GM21528 (cell line): Measurements from ENCODE around the gene ARHGEF19.

Source experiments
- ATAC-seq: cut with Tn5 transposase; IDR thresholded peaks from one replicate; pipeline ENCODE4 v1.9.1; 2021; ENCODE audit warnings: mild to moderate bottlenecking, moderate library complexity; ENCODE audit not compliant: unreplicated experiment, low FRiP score

The ARHGEF19 gene

DNA sequence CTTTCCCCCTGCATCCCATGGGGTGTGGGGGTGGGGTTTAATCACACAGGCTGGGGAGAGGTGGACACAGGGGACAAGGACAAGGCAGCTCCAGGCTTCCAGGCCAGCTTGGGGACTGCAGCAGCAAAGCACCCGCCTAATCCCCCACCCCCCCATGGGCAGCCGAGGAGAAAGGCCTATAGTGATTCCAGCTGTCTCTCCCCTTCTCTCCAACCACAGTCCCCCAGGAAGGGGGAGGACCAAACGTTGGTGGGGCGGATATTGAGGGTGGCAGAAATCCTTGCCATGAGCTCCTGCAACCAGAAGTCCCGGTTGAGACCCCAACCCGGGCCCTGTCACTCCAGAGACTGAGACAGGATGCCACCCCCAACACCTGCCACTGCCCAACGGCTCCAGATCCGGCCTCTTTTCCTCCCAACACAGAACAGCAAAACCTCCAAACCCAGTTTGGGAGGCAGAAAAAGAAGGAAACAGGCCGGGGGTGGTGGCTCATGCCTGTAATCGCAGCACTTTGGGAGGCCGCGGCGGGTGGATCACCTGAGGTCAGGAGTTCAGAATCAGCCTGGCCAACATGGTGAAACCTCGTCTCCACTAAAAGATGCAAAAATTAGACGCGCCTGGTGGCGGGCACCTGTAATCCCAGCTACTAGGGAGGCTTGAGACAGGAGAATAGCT is 58.3 kb downstream of the ARHGEF19 start:
- no peak for ATAC-seq

DNA sequence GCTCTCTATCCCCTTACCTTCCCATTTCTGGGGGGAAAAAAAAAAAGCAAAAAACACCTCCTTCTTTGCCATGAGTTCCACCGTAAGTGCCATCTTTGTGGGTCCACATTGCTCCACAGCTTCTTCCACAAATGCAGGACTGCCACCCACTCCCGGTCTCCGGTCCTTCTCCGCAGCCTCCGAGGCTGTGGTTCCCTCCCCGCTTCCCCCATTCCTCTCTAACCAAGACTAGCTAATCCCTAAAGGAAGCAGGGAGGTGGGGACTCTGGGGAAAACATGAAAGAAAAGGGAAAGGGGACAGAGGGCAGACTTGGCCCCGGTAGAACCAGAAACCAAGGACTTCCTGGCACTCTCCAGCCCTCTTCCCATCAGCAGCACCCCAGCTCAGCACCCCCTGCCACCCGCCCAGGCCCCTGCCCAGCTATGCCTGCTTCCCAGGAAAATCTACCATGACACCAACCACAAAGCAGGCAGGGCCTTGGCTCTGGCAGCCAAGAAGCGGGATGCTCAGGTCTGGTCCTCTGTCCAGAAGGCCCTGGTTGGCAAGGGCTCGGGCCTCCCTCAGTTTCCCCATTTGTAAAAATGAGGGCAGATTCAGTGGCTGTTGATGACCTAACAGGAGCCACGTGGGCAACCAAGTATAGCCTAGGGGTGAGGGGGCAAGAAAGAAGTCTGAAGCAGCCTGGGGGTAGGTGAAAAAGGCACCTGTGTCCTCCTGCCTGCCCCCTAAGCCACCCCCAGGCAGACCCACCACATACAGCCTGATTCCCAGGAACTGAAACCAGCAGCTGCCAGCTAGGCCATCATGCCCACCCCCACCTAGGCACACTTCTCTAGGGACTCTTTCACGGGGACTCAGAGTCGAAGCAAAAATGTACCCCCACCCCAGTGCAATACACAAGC is 59.1 kb downstream of the ARHGEF19 start:
- ATAC-seq: no peak

DNA sequence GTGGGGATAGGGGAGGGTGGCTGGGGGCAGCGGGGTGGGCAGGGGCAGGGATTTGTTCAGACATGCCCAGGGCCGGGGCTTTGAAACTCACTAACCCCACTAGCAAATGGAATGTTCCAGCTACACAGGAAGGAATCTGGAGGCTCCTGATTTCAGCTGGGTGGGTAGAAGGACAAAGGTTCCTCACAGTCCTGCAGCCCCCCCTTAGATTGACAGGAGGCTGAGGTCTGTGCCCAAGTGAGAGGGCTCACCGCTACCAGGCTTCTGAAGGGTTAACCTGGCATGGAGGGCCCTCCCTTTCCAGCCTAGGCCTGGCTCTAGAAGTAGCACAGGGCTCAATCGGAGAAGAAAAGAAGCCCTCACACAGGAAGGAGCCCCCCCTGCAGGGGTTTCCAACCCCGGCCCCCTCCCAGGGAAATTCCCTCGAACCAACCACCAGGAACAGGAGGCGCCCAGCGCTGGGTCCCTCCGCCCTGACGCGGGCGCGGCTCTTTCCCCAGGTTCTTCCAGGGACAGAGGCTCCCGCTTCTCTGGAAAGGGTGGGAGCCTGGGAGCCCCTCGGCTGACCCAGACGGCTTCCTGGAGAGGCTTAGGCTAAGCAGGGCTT is 59.9 kb downstream of the ARHGEF19 start:
- no peak for ATAC-seq

DNA sequence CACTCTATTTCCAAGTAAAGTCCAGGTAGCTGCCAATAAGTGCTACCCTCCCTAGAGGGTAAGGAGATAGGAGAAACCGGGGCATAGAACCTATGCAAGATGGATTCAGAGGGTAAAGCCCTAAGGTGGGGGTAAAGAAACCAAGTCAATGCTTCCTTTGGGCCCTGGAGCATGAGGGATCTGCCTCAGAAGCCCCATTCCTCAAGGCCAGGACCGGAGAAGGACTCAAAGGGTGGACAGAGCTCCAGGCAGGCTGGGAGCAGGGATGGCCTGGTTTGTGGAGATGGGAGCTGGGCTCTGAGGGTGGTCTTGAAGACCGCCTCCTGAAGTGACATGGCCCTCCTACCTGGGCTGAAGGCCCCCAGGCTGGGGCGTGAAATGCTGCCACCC is 60.5 kb downstream of the ARHGEF19 start:
- ATAC-seq: no peak

DNA sequence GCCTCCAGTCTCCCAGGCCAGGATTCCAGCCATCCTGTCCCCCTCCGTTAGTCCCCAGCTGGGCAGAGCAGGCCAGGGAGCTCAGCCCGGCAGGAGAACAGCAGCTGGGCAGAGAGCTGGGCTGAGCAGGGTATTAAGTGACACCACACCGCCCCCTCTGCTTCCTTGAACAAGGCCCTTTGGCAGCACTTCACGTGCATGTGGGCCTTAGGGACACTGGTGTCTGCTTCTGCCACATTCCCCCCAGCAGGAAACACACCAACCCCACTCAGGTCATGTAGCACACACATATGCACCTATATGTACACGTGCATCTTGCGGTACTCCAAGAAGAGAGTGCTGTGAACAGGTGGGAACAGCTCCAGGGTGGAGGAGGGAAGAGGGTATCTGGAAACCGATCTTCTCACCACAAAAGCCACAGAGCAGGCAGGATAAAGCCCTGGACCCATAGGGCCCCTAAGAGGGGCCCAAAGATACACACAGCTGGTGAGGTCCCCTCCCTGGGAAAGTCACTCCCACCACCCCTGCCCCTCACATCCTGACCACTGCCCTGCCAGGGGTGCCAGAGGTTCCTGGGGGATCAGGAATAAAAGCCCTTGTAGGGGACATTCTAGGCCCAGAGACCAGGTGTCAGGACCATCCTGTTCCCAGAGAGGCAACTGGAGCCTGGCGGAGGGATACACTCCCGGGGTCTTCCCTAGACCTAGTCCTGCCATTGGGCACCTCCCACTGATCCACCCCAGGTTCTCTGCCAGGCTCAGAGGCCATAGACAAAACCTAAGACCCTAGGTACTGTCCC is 61.1 kb downstream of the ARHGEF19 start:
- ATAC-seq: no peak

DNA sequence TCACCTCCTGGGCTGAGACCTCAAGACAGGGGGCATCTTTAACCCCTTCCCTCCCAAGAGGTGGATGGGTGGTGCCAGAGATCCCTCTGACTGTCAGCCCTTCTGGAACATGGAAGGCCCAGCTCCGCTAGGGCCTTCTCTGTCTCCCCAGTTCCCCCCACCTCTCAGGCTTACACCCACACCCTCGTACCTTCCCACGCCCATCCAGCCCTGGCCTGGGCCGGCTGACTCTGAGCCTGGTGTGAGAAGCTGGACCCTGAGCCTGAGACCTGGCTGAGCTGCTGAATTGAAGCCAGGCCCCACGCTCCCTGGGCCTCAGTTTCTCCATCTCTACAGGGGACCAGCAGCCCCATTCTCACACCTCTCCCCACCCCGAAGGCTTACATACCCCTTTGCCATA is 61.9 kb downstream of the ARHGEF19 start:
- no peak for ATAC-seq

DNA sequence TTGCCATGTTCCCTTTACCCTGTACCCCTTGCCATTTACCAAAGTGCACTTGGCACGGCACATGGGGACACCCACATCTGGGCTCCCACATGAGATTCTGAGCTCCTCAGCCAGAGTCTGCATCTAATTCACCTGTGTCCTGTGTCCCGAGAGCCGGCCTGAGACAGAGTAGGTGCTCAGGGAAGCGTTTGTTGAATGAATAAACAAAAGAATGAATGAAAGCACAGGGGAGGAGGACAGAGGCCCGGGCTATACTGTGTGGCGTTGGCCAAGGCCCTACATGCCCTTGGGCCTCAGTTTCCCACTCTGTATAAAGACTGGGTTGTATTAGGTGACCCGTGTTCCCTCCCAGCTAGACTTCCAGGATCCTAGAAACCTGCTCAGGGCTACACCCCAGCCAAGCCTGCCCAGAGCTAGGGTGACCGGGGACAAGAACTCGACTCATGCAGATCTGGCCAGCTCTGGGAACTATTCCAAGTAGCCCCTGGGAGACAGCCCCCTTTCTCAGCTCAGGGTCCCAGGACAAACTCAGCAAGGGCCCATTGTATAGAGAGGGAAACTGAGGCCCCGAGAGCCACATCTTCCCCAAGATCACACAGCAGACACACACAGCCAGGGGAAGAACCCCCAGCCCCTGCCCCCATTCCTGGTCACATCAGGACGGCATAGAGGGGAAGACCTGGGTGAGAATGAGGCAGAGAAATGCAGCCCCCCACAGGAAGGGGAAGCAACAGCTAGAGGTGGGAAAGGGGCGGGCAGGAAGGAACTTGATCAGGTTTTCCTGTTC is 62.6 kb downstream of the ARHGEF19 start:
- ATAC-seq: no peak

DNA sequence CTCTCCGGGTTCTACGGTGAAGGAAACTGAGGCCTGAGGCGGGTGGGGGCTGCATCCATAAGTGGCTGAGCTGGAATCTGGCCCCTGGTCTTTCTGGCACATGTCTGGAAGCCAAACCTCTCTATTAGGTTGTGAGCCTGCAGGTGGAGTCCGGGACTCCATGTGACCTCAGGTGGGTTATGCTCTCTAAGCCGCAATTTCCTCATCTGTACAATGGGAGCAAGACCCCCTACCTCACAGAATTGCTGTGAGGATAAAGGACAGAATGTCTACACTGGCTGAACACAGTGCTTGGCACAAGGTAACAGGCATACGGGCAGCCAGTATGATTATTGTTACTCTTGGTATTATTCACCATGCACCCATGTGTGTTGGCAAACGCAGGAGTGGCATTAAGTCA is 63.3 kb downstream of the ARHGEF19 start:
- no peak for ATAC-seq

DNA sequence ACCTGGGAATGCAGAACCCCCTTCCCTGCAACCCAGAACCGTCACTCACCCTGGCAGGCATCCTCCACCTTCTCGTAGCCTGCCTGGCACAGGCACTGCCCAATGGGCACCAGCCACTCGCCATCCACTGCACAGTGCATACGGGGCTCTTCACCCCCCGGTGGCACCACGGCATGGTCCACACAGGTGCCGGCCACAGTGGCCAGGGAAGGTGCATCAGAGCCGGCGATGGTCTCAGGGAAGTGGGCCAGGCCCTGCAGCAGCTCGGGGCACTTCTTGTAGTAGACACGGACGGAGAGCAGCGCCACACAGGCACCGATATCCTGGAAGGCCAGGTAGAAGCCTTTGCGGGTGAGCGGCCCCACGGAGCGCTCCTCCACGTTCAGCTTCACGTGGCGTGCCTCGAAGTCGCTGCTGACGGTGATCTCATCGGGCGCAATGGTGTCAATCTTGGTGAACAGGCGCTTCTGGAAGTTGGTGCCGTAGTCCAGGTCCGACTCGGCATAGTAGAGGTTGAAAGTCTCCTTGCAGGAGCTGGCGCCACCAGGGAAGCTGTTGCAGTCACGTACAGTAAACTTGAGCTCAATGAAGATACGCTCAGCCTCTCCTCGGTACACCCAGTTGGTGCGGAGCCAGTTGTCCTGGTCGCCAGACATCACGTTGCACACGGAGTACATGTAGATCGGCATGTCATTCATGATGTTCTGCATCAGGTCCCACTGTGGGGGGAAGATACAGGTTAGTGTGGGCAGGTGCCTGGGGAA is 63.9 kb downstream of the ARHGEF19 start:
- ATAC-seq: no peak
